ENCODE results near the gene ASGR1. TPM values are rescaled to one million over a fixed set of nuclear protein-coding genes. Genes with fewer than 3 reads are reported as not detected.
"Not testable (repeated sequence)": the region's sequence is repeated elsewhere in the genome, so short reads cannot be mapped to it uniquely, and the experiment has no call there.

ASGR1 gene
- total RNA-seq, 1 donor from 2014 or later: 18.2 TPM

GRCh38 chr17:7156342-7156940 lies 22.7 kb downstream of the ASGR1 start:
- DNase-seq: no peak

GRCh38 chr17:7147772-7148171 lies 31.4 kb downstream of the ASGR1 start:
- no peak for DNase-seq

GRCh38 chr17:7146115-7146514 lies 33.1 kb downstream of the ASGR1 start:
- peak; percentile 24 for DNase-seq

GRCh38 chr17:7144213-7144612 lies 35.0 kb downstream of the ASGR1 start:
- no peak for DNase-seq

- no peak for DNase-seq
These were observed 37.3 kb downstream of the ASGR1 start for GRCh38 chr17:7141824-7142223.

GRCh38 chr17:7139400-7139799 lies 39.8 kb downstream of the ASGR1 start:
- no peak for DNase-seq

GRCh38 chr17:7138800-7139381 lies 40.3 kb downstream of the ASGR1 start:
- no peak for DNase-seq

GRCh38 chr17:7137171-7137943 lies 41.8 kb downstream of the ASGR1 start:
- DNase-seq: no peak

GRCh38 chr17:7136266-7136877 lies 42.8 kb downstream of the ASGR1 start:
- DNase-seq: peak; percentile 85

- DNase-seq: no peak
These were observed 45.3 kb downstream of the ASGR1 start for GRCh38 chr17:7133916-7134315.

GRCh38 chr17:7133424-7133823 lies 45.7 kb downstream of the ASGR1 start:
- DNase-seq: peak; percentile 54

- peak; percentile 88 for DNase-seq
These were observed 46.6 kb downstream of the ASGR1 start for GRCh38 chr17:7132511-7133094.

- DNase-seq: no peak
These were observed 47.8 kb downstream of the ASGR1 start for GRCh38 chr17:7131423-7131791.

- peak; percentile 34 for DNase-seq
These were observed 48.3 kb downstream of the ASGR1 start for GRCh38 chr17:7130621-7131422.

- no peak for DNase-seq
These were observed 49.9 kb downstream of the ASGR1 start for GRCh38 chr17:7129311-7129710.

GRCh38 chr17:7128160-7128559 lies 51.0 kb downstream of the ASGR1 start:
- DNase-seq: no peak

GRCh38 chr17:7127501-7127900 lies 51.7 kb downstream of the ASGR1 start:
- not testable (repeated sequence) for DNase-seq

- not testable (repeated sequence) for DNase-seq
These were observed 52.8 kb downstream of the ASGR1 start for GRCh38 chr17:7126386-7126785.

- no peak for DNase-seq
These were observed 54.2 kb downstream of the ASGR1 start for GRCh38 chr17:7124923-7125322.

- DNase-seq: no peak
These were observed 55.3 kb downstream of the ASGR1 start for GRCh38 chr17:7123844-7124243.
